IPS-18a (cell line): ENCODE data around the gene GOLGA3.

ENCODE experiments used
- H3K27ac ChIP-seq: one replicate; pipeline ENCODE4 v1.5.1; 2013; ENCODE audit warnings: low read length
- H3K27me3 ChIP-seq: one replicate; pipeline ENCODE4 v1.6.1; 2013; ENCODE audit warnings: mild to moderate bottlenecking, low read length; ENCODE audit not compliant: control insufficient read depth, insufficient read depth
- H3K36me3 ChIP-seq: one replicate; pipeline ENCODE4 v1.6.1; 2013; ENCODE audit warnings: low read depth, low read length; ENCODE audit not compliant: control insufficient read depth
- H3K4me1 ChIP-seq: one replicate; pipeline ENCODE4 v1.6.1; 2013; ENCODE audit warnings: low read depth, low read length; ENCODE audit not compliant: control insufficient read depth
- H3K4me3 ChIP-seq: one replicate; pipeline ENCODE4 v1.5.1; 2013; ENCODE audit warnings: low read length
- H3K9ac ChIP-seq: one replicate; pipeline ENCODE4 v1.6.1; 2013; ENCODE audit warnings: mild to moderate bottlenecking, low read length, moderate library complexity
- H3K9me3 ChIP-seq: one replicate; pipeline ENCODE4 v1.6.1; 2013; ENCODE audit warnings: low read depth, low read length; ENCODE audit not compliant: control insufficient read depth

GOLGA3 gene

DNA sequence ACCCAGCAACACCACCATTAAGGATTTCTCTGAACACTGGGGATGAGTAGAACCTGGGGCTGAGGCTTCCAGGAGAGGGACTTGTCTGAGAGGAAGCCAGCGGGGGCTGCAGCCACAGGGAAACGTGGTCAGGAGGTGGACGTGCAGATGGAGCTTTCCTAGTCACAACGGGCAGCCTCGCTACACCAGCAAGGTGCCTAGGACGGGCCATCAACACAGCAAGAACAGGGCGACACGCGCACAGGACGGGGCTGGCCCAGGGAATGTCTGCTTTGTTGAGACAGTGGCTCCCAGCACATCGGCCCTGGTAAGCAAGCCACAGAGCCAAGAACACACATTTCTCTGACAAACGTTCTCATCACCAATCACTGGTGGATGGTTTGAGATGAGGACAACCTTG, 92.3 kb downstream of the GOLGA3 start:
- Histone ChIP-seq H3K27me3 (no peaks in the 10 kb centered on the region), H3K27ac (no peak overlapping the region), H3K4me3 (no peak overlapping the region), H3K9me3 (no peaks in the 10 kb centered on the region), H3K9ac (no peak overlapping the region), H3K4me1 (no peaks in the 10 kb centered on the region), H3K36me3 (peaks cover 91% of the 10 kb centered on the region)

DNA sequence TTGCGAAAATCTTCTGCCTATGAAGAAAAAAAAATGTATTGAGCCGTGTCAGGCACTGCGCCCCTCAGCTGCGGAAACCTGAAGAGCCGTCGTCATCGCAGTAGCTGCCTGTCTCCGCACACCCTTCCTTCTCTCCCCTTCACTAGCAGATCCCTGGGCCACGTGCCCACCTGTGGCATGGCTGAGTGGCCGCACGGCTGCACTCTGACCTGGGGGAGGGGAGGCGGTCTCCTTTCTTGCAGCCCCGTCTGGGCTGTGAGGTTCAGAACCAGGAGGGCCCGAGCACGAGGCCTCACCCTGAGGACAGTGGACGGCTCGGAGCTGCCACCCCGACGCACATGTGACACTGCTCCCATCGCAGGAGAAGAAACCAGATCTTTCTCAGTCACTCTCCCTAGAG, 93.2 kb downstream of the GOLGA3 start:
- no peaks in the 10 kb centered on the region for H3K9me3 ChIP-seq
- no peak overlapping the region for H3K27ac ChIP-seq
- no peak overlapping the region for H3K4me3 ChIP-seq
- no peaks in the 10 kb centered on the region for H3K4me1 ChIP-seq
- H3K9ac ChIP-seq: no peak overlapping the region
- no peaks in the 10 kb centered on the region for H3K27me3 ChIP-seq
- H3K36me3 ChIP-seq: peaks cover 91% of the 10 kb centered on the region

DNA sequence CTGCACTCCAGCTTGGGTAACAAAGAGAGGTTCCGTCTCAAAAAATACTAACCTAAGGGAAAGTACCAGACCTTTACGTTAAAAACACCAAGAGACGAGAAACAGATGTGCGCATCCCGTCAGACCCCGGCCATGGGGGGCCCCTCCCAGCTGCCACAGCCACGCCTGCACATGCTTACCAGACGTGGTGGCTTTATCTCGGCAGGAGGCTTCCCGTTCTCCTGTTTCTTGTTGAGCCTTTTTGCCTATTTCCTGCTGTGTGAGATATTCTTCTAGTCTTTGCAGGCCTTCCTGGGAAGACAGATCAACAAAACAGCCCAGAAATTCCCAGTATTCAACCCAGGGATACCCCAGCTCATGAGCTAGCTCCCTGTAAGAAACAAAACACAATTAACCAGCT, 94.5 kb downstream of the GOLGA3 start:
- Histone ChIP-seq H3K4me3 (no peak overlapping the region), H3K4me1 (no peaks in the 10 kb centered on the region), H3K27ac (no peak overlapping the region), H3K9me3 (no peaks in the 10 kb centered on the region), H3K27me3 (no peaks in the 10 kb centered on the region), H3K36me3 (peaks cover 86% of the 10 kb centered on the region), H3K9ac (no peak overlapping the region)

DNA sequence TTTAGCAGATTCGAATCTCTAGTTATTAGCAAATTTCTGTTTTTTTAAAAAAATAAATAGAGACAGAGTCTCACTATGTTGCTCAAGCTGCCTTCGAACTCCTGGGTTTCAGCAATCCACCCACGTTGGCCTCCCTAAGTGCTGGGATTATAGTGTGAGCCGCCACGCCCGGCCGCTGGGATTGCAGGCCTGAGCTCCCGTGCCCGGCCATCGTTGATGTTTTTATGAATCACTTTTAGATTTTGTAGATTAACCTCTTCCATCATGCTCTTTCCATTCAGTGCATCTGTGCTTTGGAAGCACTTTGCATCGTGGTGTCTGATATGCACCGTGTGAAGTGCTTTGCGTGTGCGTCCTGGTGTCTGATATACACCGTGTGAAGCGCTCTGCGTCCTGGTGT, 97.1 kb downstream of the GOLGA3 start:
- Histone ChIP-seq H3K9me3 (no peaks in the 10 kb centered on the region), H3K27ac (no peak overlapping the region), H3K4me1 (no peaks in the 10 kb centered on the region), H3K4me3 (no peak overlapping the region), H3K27me3 (no peaks in the 10 kb centered on the region), H3K36me3 (peaks cover 91% of the 10 kb centered on the region), H3K9ac (no peak overlapping the region)

DNA sequence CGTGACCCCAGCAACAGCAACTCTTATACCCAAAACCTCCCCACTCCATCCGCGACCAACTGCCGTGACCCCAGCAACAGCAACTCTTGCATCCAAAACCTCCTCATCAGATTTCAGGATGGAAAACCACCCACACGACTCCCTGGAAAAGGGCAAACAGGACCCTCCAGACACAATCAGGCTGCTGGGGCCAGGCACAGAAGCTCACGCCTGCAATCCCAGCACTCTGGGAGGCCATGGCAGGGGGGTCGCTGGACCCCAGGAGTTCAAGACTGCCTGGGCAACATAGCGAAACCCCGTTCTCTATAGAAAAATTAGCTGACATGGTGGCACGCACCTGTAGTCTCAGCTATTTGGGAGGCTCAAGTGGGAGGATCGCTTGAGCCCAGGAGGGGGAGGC, 98.3 kb downstream of the GOLGA3 start:
- Histone ChIP-seq H3K9ac (no peak overlapping the region), H3K4me1 (no peaks in the 10 kb centered on the region), H3K4me3 (no peak overlapping the region), H3K36me3 (peaks cover 92% of the 10 kb centered on the region), H3K27ac (no peak overlapping the region), H3K9me3 (no peaks in the 10 kb centered on the region), H3K27me3 (no peaks in the 10 kb centered on the region)

DNA sequence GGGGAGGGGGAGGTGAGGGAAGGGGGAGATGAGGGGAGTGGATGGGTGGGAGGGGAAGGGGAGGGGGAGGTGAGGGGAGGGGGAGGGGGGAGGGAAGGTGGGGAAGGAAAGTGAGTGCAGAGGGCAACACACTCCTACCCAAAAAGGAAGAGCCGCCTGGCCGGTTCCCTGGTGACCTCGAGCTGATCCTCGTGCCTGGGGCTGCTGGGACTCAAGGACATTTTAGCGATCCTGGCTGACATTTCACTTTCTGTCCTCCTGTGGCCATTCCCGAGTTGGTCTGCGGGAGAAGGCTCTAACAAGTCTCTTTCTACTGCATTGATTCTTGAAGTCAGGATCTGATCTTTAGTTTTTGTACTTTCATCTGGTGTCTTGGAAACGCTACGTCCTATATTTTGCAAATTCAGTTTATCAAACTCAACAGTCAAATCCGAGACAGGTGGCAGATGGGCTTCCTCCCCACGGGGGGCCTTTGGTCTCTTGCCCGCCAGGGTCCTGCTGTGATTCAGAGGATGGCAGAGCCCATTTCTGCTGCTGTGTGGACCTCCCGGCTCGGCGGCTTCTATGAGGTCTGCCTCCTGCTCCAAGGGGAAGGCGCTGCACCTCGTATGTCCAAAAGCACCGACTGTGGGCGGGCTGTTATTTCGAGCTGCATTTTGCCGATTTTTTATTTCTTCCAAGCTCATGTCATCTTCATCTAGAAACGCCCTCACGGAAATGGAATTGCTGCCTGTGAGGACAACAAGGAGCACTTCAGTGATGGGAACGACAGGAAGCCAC, 98.9 kb downstream of the GOLGA3 start:
- Histone ChIP-seq H3K4me1 (no peaks in the 10 kb centered on the region), H3K27ac (no peak overlapping the region), H3K9ac (no peak overlapping the region)

DNA sequence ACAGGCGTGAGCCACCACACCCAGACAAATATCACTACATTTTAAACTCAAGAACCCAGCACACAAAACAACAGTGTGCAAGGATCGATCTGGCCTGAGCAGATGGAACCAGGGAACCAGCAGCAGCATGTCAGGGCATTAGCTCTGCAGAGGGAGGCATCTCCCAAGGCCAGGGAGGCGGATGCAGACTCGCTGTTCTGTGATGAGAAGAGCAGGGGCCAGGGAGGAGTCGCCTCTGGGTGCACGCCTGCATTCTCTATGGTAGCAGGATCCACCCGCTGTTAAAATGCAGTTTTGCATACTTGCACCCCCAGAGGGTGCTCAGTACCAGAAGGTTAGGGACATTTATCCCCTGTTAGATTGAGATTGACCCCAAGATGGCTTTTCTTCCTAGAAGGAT, 100.2 kb downstream of the GOLGA3 start:
- H3K36me3 ChIP-seq: peaks cover 92% of the 10 kb centered on the region
- no peak overlapping the region for H3K27ac ChIP-seq
- H3K9ac ChIP-seq: no peak overlapping the region
- H3K4me1 ChIP-seq: no peaks in the 10 kb centered on the region
- no peaks in the 10 kb centered on the region for H3K27me3 ChIP-seq
- H3K9me3 ChIP-seq: no peaks in the 10 kb centered on the region
- no peak overlapping the region for H3K4me3 ChIP-seq

More for the DNA sequence above, 98.9 kb downstream of the GOLGA3 start:
- no peaks in the 10 kb centered on the region for H3K27me3 ChIP-seq
- H3K36me3 ChIP-seq: peaks cover 92% of the 10 kb centered on the region
- H3K9me3 ChIP-seq: no peaks in the 10 kb centered on the region
- no peak overlapping the region for H3K4me3 ChIP-seq

DNA sequence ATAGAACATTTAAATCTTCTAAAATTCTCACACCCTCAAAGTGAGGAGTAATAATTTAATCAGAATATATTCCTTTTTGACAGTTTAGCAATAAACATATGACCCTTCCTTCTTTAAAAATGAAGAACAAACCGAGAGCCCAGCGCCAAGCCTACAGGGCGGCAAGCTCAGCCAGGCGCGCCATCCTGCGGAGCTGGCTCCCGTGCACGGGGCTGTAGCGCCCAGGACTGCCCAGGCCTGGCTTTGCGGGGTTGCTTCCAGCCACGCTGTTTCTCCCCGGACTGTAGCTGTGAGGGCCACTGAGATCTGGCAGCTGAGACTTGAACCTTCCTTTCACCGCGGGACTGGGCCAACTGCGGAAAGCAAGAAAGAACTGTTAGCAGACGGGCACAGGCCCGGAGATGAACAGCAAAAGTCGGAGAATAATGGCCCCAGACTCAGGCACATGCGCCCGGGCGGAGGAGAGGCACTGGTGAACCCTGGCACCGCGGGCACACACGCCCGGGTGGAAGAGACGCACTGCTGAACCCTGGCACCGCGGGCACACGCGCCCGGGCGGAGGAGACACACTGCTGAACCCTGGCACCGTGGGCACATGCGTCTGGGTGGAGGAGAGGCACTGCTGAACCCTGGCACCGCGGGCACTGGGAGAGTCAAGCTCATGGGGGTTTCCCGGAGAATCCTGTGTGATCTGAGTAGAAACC, 101.4 kb downstream of the GOLGA3 start:
- Histone ChIP-seq H3K9ac (no peak overlapping the region), H3K4me1 (no peaks in the 10 kb centered on the region), H3K27ac (no peak overlapping the region), H3K36me3 (peaks cover 85% of the 10 kb centered on the region), H3K27me3 (no peaks in the 10 kb centered on the region), H3K4me3 (no peak overlapping the region), H3K9me3 (no peaks in the 10 kb centered on the region)

DNA sequence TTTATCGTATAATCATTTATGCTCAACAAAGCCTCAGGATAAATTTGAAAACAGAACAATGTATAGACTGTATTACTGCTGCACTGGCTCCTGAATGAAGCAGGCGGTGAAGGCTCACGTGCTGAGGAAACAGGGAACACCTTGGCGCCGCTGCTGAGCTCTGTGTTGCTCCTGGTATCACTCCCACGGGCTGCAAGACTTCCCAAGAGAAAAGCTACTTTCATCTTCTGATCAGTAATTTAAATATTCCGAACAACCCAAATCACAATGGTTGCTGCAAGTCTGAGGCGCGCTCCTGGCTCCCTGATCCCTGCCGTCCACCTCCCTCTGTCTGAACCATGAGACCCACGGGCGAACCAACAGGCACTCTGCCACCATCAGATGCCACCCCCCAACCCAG, 102.3 kb downstream of the GOLGA3 start:
- H3K27ac ChIP-seq: no peak overlapping the region
- H3K36me3 ChIP-seq: peaks cover 80% of the 10 kb centered on the region
- no peak overlapping the region for H3K9ac ChIP-seq

DNA sequence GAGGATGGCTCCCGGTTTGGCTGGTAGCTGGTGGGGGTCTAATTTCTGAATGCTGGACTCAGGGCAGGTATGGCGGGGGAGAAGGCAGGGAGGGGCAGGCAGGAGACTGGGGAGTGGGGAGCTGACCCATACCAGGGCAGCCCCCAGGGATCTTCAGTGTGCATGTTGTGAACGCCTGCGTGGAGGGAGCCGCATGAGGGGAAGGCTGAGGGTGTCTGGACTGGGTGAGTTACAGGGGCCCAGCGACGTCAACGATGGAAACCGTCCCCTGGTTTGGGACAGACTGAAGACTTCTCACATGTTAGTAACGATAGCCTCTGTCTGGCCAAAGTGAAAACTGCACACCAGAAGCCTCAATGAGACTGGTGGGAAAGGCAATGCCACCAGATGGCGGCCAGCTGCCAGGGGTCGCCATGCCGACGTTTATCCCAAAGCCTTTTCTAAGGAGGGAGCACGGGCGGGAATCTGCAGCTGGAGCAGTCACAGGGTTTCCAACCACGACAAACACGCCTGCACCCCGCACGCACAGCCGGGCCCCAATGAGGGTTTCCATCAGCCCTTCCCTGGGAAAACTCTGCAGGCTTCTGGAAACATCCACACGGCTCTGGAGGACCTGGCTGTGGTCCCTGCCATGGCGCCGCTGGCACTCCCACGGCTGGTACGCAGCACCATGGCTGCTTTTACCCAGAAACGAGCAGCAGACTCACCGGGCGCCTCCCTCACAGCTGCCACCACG, 104.0 kb downstream of the GOLGA3 start:
- Histone ChIP-seq H3K27ac (no peak overlapping the region), H3K4me3 (no peak overlapping the region), H3K4me1 (no peaks in the 10 kb centered on the region), H3K36me3 (peaks cover 78% of the 10 kb centered on the region), H3K9ac (no peak overlapping the region), H3K9me3 (no peaks in the 10 kb centered on the region), H3K27me3 (no peaks in the 10 kb centered on the region)

More for the DNA sequence above, 102.3 kb downstream of the GOLGA3 start:
- Histone ChIP-seq H3K9me3 (no peaks in the 10 kb centered on the region), H3K4me1 (no peaks in the 10 kb centered on the region), H3K4me3 (no peak overlapping the region), H3K27me3 (no peaks in the 10 kb centered on the region)

DNA sequence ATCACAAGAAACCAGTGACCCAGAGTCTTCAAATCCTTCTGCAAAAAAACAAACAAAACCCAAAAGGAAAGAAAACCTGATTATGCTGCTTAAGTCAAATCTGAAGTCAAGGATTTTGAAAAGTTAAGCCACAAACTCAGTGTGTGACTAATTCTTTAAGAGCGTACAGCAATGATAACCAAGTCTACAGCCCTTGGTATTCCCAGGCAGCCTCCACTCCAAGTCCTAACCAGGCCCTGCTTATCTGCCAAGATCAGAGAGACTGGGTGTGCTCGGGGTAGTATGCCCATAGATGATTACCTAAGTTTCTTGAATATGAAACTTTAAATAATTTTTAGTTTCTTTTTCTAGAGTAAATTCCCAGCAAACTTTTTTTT, 104.9 kb downstream of the GOLGA3 start:
- H3K27ac ChIP-seq: no peak overlapping the region
- H3K9me3 ChIP-seq: no peaks in the 10 kb centered on the region
- H3K4me1 ChIP-seq: no peaks in the 10 kb centered on the region
- peaks cover 83% of the 10 kb centered on the region for H3K36me3 ChIP-seq
- H3K4me3 ChIP-seq: no peak overlapping the region
- no peaks in the 10 kb centered on the region for H3K27me3 ChIP-seq
- no peak overlapping the region for H3K9ac ChIP-seq
